Activated B cell treated with CpG ODN at 0.5 μM for 24 hours (primary cell): ENCODE measurements around the gene SNTB2. TPM values are rescaled to one million over a fixed set of nuclear protein-coding genes. Genes with fewer than 3 reads are reported as not detected.

Experiments
- ATAC-seq: fragments of 200-7000 bp; cut with Tn5 transposase; one replicate; pipeline ENCODE4 v1.10.0; 2021; ENCODE audit warnings: low read depth, mild to moderate bottlenecking, moderate library complexity
- CTCF ChIA-PET: fragments of 350-600 bp; sonication (Branson Sonifier 250); formaldehyde crosslinking; loops from one replicate; lab custom pipeline; 2021; ENCODE audit warnings: antibody characterized with exemption; lab: Charles Lee
- POLR2A ChIA-PET: fragments of 350-600 bp; sonication (Branson Sonifier 250); formaldehyde crosslinking; loops from one replicate; lab custom pipeline; 2021; ENCODE audit warnings: antibody characterized with exemption; lab: Charles Lee
- DNase-seq: peaks from one replicate; pipeline ENCODE4 v3.0.0; 2022
- H3K27ac Mint-ChIP-seq: one replicate; pipeline ENCODE4 v1.8.0; 2020; ENCODE audit warnings: mixed read lengths
- H3K27me3 Mint-ChIP-seq: one replicate; pipeline ENCODE4 v1.8.0; 2021; ENCODE audit warnings: mixed read lengths
- H3K36me3 Mint-ChIP-seq: one replicate; pipeline ENCODE4 v1.8.0; 2021; ENCODE audit warnings: low read depth, mixed read lengths
- H3K4me1 Mint-ChIP-seq: one replicate; pipeline ENCODE4 v1.8.0; 2021; ENCODE audit warnings: mixed read lengths
- H3K4me3 Mint-ChIP-seq: one replicate; pipeline ENCODE4 v1.8.0; 2020; ENCODE audit warnings: mild to moderate bottlenecking, mixed read lengths
- H3K9me3 Mint-ChIP-seq: one replicate; pipeline ENCODE4 v1.8.0; 2020; ENCODE audit warnings: mixed read lengths
- CTCF ChIP-seq: fragments of 200-600 bp; IDR thresholded peaks from one replicate; pipeline ENCODE4 v1.8.0; 2022; ENCODE audit warnings: antibody characterized with exemption, mild to moderate bottlenecking
- intact Hi-C: fragments of 100-400 bp; cut with micrococcal nuclease; formaldehyde crosslinking; loops from one replicate; pipeline ENCODE4 v1.15.1; 2024
- total RNA-seq: library from RNA; stranded (reverse); gene quantifications from 2 replicates; pipeline ENCODE4 v1.2.3, GENCODE V29; 2022

The SNTB2 gene
- total RNA-seq, 1 donor from 2014 or later, result 7.7 TPM

GRCh38 chr16:69273009-69273408 lies 86.0 kb downstream of the SNTB2 start:
- Mint-ChIP-seq H3K4me1 (no peaks in the 10 kb centered on the region), H3K9me3 (no peaks in the 10 kb centered on the region), H3K27ac (no peak overlapping the region), H3K27me3 (no peaks in the 10 kb centered on the region), H3K36me3 (peaks cover 10% of the 10 kb centered on the region), H3K4me3 (no peak overlapping the region)
- ChIA-PET CTCF (interaction anchor here (1.1 kb wide), 1 partner anchor 12 kb away, joined by 3 read pairs; no protein-coding TSS in a partner anchor), POLR2A (no interaction called here)
- no peak for ATAC-seq
- no peak for TF ChIP-seq CTCF
- no peak for DNase-seq
- intact Hi-C loops, result no loop called here

GRCh38 chr16:69274699-69275235 lies 87.8 kb downstream of the SNTB2 start:
- ATAC-seq, result no peak
- Mint-ChIP-seq H3K9me3 (no peaks in the 10 kb centered on the region), H3K36me3 (peaks cover 10% of the 10 kb centered on the region), H3K27ac (no peak overlapping the region), H3K4me3 (no peak overlapping the region), H3K4me1 (no peaks in the 10 kb centered on the region), H3K27me3 (no peaks in the 10 kb centered on the region)
- TF ChIP-seq CTCF, result no peak
- ChIA-PET POLR2A (no interaction called here), CTCF (no interaction called here)
- intact Hi-C loops, result no loop called here
- DNase-seq, result no peak

- ChIA-PET CTCF (interaction anchor here (1.4 kb wide), 1 partner anchor 124 kb away, joined by 4 read pairs; no protein-coding TSS in a partner anchor), POLR2A (no interaction called here)
- ATAC-seq, result no peak
- Mint-ChIP-seq H3K9me3 (no peaks in the 10 kb centered on the region), H3K27me3 (no peaks in the 10 kb centered on the region), H3K27ac (no peak overlapping the region), H3K4me3 (no peak overlapping the region), H3K36me3 (peaks cover 3% of the 10 kb centered on the region), H3K4me1 (no peaks in the 10 kb centered on the region)
- intact Hi-C loops, result no loop called here
- DNase-seq, result no peak
- no peak for TF ChIP-seq CTCF
Measured at GRCh38 chr16:69276148-69277115, 89.5 kb downstream of the SNTB2 start.

GRCh38 chr16:69277413-69277812 lies 90.4 kb downstream of the SNTB2 start:
- H3K27me3 Mint-ChIP-seq, result no peaks in the 10 kb centered on the region
- DNase-seq, result no peak
- no peaks in the 10 kb centered on the region for H3K4me1 Mint-ChIP-seq
- ChIA-PET CTCF (no interaction called here), POLR2A (no interaction called here)
- intact Hi-C loops, result no loop called here
- ATAC-seq, result no peak
- no peak for TF ChIP-seq CTCF
- H3K36me3 Mint-ChIP-seq, result no peaks in the 10 kb centered on the region
- no peaks in the 10 kb centered on the region for H3K9me3 Mint-ChIP-seq
- no peak overlapping the region for H3K27ac Mint-ChIP-seq
- no peak overlapping the region for H3K4me3 Mint-ChIP-seq

GRCh38 chr16:69283851-69284250 lies 96.9 kb downstream of the SNTB2 start:
- TF ChIP-seq CTCF, result no peak
- ATAC-seq (no peak), DNase-seq (no peak)
- H3K4me1 Mint-ChIP-seq, result no peaks in the 10 kb centered on the region
- ChIA-PET POLR2A (no interaction called here), CTCF (interaction anchor here (8.8 kb wide), 1 partner anchor 133 kb away, joined by 163 read pairs; no protein-coding TSS in a partner anchor)
- no peaks in the 10 kb centered on the region for H3K27me3 Mint-ChIP-seq
- H3K27ac Mint-ChIP-seq, result no peak overlapping the region
- intact Hi-C loops, result no loop called here
- no peaks in the 10 kb centered on the region for H3K9me3 Mint-ChIP-seq
- no peak overlapping the region for H3K4me3 Mint-ChIP-seq
- H3K36me3 Mint-ChIP-seq, result no peaks in the 10 kb centered on the region
